Iris pigment epithelial cell (primary cell): Measurements from ENCODE around the gene ZNF530.

Experiments used
- DNase-seq: peaks from one replicate; pipeline ENCODE4 v3.0.0-alpha.2; 2011; ENCODE audit warnings: low read depth

The ZNF530 gene

DNA sequence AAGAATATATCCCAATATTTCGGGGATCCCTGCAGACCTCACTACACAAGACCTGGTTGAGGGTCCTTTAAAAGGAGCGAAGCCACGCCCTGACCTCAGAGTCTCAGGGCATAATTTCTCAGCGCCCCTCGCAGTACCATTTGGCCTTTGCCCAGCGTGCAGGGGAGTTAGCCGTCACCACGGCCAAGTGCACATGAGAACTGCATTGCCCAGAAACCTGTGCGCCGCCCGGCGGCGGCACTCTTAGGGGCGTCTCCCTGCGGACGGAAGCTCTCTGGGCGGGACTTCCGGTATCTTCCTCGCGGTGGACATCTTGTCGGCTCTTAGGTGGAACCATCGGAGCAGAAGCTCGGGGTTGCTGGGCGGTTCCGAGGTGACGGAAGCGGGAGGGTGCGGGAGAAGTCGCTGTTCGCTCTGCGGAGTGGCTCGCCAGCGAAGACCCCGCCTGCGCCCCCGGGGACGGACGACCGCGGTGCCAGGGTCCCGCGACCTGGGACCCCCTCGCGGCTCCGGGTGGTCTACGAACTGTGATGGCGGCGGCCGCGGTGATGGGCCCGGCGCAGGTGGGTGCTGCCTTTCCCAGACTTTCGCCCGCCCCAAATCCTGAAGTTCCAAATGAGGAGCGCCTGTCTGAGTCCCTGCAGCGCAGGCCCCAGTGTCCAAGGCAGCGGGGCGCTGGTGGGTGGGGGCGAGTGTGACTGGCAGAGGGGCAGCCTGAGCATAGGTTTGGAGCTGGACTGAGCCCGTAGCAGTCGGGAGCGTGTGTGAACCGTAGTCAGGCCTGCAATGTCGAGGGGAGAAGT lies 14.5 kb downstream of the ZNF530 start, which contains the start of gene ZNF134:
TSS of gene ZNF134 (plus strand) at position 302 of the 803 bp plus-strand sequence. CDS start 5,227 bp downstream, outside the sequence.
- DNase-seq, result peak; percentile 92

DNA sequence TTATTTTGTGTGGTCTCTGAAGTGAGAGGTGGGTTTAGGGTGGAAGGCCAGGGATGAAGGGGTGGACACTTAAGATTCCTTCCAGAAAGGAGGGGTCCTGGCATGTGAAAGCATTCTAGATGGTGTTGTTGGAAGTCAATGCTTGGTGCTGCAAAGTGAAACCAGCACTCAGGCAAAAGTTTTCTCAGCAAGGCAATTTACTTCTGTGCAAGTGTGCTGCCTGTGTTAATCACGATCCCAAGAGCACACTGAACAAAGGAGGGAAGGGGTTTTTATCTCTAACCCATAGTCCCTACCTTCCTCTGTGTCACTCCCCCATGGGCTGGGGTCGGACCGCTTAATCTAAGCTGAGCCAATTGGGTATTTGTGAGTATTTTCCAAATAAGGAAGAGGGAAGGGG lies 15.7 kb downstream of the ZNF530 start:
- no peak for DNase-seq

DNA sequence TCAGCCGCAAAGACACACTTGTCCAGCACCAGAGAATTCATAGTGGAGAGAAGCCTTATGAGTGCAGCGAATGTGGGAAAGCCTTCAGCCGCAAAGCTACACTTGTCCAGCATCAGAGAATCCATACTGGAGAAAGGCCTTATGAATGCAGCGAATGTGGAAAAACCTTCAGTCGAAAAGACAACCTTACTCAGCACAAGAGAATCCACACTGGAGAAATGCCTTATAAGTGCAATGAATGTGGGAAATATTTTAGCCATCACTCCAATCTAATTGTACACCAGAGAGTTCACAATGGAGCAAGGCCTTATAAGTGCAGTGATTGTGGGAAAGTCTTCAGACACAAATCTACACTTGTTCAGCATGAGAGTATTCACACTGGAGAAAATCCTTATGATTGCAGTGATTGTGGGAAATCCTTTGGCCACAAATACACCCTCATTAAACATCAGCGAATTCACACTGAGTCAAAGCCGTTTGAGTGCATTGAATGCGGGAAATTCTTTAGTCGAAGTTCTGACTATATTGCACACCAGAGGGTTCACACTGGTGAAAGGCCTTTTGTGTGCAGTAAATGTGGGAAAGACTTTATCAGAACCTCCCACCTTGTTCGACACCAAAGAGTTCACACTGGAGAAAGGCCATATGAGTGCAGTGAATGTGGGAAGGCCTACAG lies 21.1 kb downstream of the ZNF530 start:
- DNase-seq, result peak; percentile 24

DNA sequence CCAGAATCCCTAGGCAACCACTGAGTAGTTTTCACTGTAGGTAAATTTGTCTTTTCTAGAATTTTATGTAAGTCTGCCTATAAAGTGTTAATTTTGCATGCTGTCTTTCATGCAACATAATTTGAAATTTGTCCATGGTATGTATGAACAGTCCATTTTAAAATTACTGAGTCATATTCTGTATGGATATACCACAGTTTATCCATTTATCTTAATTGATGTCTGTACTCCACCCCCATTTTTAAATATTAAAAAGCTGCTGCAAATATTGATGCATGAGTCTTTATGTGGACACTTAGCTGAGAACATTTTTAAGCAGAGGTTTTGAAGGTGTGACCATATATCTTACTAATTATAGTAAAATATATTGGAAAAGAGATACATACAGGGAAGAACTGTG lies 23.4 kb downstream of the ZNF530 start:
- no peak for DNase-seq

DNA sequence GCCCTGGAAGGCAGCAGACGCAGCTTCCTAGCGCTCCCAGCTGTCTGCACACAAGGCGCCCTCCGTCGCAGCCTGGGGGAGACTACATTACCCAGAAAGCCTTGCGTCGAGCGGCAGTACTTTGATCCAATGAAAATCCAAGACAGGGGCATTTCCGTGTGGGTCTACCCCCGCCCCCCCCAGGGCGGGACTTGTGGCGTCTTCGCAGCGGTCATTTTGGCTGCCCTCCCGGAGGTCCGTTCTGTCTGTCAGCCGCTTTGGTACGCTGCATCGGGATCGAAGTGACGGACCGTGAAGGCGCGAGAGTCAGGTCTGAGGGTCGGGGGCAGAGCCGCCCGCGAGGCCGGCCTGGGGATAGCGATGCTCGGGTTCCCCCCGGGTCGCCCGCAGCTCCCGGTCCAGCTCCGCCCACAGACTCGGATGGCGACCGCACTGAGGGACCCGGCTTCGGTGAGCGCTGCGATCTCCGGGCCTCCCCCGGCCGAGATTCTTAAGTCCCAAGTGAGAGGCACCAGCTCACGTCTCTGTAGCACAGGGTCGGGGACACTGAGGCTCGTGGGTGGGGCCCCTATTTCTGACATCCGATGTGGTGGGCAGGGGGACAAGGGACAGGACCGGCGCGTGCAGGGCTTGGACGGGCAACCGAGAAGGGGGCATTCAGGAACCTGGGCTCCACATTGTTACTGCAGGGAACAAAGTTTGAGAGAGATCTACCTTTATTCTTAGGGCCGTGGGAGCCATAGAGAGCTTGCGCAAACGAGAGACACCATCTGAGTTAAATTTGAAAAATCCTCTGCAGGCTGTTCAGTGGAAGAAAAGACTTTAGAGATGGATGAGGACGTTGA lies 33.5 kb downstream of the ZNF530 start, which contains the start of gene ZNF211:
TSS of gene ZNF211 (plus strand) at position 182 of the 845 bp plus-strand sequence. CDS start at position 361, 179 bp downstream.
- peak; percentile 95 for DNase-seq

DNA sequence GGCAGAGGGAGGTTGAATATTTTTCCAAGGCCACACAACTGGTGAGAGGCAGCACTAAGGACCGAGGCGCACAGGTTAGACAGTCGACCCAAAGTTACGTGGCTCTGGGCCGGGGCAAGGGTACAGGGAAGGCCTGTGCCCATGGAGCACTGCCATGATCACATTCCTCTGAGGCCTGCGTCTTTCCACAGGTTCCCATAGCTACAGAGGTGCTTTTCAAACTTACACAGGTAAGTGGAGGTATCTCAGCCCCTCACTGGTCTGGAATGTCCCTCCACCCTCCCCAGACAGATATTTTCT lies 34.1 kb downstream of the ZNF530 start:
- no peak for DNase-seq

DNA sequence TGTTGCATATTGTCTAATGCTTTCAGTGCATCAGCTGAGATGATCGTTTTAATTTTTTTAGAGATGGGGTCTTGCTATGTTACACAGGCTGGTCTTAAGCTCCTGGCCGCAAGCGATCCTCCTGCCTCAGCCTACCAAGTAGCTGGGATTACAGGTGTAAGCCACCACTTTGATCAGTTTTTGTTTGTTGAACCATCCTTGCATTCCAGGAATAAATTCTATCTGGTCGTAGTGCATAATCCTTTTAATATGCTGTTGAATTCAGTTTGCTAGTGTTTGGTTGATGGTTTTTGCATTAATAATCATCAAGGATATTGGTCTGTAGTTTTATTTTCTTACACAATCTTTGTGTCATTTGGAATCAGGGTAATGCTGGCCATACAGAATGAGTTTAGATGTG lies 37.7 kb downstream of the ZNF530 start:
- no peak for DNase-seq

DNA sequence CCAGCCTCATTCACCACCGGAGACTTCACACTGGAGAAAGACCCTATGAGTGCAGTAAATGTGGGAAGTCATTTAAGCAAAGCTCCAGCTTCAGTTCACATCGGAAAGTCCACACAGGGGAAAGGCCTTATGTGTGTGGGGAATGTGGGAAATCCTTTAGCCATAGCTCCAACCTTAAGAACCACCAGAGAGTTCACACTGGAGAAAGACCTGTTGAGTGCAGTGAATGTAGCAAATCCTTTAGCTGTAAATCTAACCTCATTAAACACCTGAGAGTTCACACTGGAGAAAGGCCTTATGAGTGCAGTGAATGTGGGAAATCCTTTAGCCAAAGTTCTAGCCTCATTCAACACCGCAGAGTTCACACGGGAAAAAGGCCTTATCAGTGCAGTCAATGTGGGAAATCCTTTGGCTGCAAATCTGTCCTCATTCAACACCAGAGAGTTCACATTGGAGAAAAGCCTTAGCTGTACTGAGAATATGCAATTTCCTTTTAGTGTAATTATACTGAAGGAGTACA lies 42.1 kb downstream of the ZNF530 start:
- no peak for DNase-seq

DNA sequence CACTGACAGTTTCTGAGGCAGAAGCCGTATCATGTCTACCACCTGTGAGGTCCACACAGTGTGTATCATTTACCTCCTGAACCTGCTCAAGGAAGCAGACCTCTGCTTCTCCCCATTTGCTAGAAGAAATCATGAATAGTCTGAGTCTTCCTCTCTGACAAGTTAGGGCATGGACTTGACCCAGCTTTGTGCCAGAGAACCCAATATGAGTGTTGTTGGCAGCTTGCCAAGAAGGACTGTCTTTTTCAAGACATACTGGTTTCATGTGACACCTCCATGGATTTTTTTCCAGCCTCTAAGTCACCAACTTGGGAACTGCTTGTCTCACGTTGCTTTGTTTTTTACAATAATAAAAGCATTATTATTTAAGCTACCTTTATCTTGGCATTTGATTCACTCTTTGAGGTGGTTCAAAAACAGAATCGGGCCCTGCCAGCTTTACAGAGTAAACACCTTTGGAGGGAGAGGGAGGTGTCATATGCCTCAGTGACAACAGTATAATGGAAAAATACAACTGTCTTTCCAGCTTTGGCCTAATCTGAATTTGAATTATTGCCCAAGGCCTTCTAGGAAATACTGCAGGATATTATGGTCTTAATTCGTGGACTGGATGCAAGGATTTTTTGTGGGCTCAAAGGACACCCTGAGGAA lies 42.8 kb downstream of the ZNF530 start:
- no peak for DNase-seq

DNA sequence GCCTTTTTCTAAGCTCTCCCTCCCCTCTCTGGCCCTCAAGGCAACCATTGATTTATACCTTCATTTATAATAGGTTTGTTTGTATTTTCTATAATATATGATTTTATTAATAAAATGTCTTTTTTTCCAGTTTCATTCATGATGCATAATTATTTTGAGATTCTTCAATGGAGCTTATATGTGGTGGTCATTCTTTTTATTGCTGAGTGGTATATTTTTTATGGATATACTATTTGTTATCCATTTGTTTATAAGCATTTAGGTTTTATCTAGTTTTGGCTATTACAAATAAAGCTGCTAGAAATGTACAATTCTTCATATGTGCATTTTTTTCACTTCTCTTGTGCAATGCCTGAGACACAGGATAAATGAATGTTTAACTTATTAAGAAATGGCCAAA lies 44.0 kb downstream of the ZNF530 start:
- no peak for DNase-seq

DNA sequence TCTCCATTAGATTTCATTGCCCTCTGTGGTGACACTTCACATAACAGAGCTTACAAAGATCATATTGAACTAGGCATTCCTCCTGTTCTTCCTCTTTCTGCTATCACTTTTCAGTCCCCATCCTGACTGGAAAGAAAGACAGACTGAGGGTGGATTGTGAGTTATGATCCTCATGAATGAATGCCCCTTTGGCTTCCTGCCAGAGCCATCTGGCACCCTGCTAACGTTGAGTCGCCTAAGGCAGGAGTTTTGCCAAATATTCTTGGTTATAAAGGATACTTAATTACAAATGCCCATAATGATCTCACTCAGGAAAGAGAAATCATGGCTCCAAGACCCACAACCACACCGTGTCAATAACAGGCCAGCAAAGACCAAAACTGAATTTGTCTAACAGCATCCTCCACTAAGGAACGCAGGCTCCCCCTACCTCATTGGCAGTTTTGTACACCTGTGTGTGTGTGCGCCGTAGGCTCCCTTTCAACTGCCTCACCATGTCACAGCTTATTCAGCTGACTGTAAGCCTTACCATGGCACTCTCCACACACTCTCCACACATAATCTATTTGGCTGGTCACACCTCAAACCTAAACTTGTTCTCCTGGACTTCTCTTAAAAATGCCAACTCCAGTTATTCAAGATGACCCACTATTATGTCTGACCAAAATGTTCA lies 48.8 kb downstream of the ZNF530 start:
- no peak for DNase-seq

DNA sequence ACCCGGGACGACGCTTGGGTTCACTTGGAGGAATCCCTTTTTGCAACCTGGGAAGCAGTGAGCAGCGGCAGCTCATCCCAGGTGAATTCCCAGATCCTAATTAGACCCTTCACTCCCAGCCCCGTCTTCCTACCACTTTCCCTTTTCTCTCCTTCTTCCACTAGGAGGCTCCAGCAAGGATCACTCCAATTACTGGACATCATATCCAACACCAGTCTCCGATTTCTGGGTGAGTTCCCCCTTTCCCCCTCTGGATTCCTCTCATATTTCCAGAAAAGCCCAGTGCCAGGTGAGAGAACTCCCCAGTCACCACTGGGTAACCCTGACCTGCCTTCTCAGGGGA lies 51.9 kb downstream of the ZNF530 start:
- no peak for DNase-seq

DNA sequence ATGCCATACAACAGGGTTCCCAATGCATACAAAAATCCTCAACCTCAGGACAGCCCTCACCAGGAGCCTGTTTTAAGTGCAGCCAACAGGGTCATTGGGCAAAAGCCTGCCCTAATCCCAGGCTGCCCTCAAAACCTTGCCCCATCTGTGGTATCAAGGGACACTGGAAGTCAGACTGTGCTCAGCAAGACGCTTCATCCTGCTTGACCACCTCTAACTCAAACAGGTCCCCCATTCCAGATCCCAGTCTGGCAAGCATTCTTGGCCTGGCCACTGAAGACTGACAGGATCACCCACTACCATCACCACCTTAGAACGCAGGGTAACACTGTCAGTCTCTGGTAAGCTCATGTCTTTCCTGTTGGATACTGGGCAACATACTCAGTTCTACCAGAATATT lies 54.0 kb downstream of the ZNF530 start:
- no peak for DNase-seq

DNA sequence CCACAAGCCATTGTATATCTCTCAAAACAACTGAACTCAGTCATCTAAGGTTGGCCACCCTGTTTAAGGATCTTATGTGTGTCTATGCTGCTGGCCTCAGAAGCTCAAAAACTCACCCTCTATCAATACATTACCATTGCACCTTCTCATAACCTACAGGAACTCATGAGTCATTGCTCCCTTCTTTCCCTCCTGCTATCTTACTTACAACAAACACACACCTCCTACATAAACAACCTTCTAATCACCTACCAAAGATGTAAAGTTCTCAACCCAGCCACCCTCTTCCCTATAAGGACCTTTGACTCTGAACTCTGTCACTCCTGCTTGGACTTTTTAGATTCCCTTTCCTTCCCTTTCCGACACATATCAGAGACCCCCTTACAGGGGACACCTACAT lies 55.8 kb downstream of the ZNF530 start:
- DNase-seq, result no peak

DNA sequence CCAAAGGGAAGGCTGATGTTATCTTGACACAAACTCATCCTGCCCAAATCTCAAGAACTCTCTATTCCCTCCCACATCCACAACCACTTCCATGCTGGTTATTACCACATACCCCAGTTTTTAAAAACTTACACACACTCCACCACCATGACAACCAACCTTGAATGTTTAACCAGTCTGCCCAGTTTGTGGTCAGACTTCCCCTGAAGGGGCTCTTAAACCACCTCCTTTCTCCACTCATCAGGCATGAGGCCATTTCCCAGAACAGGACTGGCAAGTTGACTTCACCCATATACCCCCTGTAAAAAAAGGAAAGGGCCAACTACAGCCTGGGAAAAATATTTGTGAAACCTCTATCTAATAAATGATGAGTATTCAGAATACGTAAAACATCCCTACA lies 56.7 kb downstream of the ZNF530 start:
- DNase-seq, result no peak
